IPS DF 19.7 (cell line): ENCODE measurements around the gene TNFAIP6.

Source experiments
- DNase-seq: peaks from one replicate; pipeline ENCODE4 v3.0.0-alpha.2; 2013; ENCODE audit warnings: low read depth, low spot score

Gene TNFAIP6

DNA sequence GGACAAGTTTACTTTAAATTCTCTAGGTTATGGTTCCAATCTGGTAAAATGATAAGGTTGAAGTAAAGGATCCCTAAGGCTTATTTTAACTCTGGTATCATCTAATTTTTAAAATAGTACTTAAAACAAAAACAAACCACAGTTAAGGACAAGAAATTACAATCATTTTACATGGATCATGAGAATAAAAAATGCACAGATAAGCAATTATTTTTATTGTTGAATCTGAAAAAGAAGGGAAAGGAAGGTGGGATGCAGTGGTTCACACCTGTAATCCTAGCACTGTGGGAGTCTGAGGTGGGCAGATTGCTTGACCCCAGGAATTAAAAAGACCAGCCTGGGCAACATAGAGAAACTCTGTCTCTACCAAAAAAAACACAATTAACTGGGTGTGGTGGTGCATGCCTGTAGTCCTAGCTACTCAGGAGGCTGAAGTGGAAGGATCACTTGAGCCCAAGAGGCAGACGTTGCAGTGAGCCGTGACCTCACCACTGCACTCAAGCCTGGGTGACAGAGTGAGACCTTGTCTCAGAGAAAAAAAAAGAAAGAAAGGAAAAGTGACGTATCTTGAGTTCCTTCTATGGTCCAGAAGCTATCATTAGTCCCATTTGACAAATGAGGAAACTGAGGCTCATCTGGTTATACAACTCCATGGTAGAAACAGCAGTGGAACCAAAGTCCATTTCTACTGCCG, 2.5 kb downstream of the TNFAIP6 start:
- no peak for DNase-seq

- DNase-seq: no peak
These were observed 4.4 kb downstream of the TNFAIP6 start for GRCh38 chr2:151361674-151362370.

DNA sequence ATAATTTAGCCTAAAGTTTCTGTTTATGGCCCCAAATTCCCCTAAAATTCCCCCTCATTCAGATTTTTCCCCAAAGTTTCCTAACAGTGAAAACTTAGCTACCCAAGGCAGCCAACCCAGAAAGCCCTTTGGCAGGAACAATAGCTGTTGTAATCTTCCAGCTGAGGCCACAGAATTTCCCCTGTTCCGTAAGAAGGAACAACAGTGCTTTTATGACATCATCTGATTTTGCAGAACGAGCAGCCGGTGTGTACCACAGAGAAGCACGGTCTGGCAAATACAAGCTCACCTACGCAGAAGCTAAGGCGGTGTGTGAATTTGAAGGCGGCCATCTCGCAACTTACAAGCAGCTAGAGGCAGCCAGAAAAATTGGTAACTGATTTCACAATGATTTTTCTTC, 6.3 kb downstream of the TNFAIP6 start:
- DNase-seq: no peak

DNA sequence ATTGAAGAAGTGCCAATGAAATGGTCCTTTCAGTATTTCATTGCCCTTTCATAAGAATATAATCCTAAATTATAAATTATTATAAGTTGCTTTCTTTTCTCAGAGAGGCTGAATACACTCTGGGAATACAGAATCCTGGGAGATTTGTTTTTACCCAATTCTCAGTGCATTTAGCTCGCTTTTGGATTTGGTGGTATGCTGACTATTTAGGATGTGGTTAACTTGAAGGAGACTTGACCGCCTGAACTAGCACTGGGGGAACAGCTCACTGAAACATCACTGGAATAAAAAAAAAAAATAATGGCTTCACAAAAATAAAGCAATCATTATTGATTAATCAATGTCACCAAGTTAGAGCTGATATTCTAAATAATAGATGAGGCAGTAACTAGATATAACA, 10.2 kb downstream of the TNFAIP6 start:
- no peak for DNase-seq

GRCh38 chr2:151374436-151374835, 17.0 kb downstream of the TNFAIP6 start:
- DNase-seq: no peak

DNA sequence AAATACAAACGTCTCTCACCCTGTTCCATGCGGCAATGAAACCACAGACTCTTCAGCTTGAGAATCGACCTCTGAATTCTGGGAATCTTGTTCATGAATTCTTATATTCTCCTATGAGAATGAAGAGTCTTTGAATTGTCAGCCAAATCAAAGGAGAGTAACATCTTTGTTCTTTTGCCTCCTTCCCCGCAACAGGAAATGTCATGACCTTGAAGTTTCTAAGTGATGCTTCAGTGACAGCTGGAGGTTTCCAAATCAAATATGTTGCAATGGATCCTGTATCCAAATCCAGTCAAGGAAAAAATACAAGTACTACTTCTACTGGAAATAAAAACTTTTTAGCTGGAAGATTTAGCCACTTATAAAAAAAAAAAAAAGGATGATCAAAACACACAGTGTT, 21.8 kb downstream of the TNFAIP6 start:
- no peak for DNase-seq

DNA sequence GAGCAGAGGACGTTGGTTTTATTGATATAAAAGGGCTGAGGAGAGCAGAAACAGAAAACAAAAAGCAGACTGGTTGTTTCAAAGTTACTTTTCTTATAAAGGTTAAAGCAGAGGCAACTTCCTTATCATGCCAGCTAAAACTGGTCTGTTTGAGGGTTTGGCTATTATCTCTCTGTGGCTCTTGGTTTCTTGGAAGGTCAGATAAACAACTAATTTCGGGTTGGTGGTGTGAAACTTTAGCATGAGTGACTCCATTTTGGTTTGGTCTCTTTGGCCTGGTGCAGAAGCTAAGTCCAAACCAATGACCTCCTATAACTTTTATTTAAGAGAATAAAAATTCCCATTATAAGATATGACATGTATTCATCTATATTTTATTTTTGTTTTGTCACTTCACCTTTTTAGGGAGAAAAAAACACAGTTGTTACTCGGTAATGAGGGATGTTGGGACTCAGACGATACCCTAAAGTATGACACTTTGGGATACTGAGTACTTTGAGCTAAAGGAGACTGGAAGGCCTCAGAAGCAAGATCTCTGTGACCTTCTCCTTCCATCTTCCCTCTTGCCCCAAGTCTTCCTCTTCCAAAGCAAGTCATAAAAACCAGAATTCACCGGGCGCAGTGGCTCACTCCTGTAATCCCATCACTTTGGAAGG, 23.3 kb downstream of the TNFAIP6 start:
- no peak for DNase-seq

DNA sequence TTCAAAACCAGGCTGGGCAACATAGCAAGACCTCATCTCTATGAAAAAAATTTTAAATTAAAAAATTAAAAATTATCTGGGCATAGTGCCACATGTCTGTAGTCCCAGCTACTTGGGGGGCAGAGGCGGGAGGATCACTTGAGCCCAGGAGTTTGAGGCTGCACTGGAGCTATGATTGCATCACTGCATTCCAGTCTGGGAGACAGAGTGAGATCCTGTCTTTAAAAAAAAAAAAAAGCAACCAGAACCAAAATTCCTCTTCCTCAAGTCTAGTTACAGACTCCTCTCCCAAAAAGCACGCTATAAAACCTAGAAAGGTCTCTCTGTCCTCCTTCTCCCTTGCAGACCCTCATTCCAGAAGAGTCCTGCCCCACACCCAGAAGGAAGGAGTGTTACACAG, 23.9 kb downstream of the TNFAIP6 start:
- no peak for DNase-seq

DNA sequence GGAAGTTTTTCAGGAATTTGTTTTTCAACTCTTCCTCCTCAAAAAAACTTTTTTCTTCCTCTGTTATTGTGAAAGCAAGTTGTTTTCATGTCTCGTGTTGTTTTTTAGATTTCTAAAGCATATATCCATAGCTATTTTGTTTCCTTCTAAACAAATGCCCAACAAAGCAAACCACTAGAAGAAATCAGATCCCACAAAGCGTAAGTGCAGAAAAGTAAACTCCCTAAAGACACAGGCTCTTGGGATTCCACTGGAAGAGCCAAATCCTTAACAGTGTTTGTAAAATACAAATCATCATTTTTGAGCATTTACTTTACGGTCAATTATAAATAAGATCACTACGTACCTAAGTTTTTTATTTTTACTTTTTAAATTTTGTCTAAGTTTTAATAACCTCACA, 30.6 kb downstream of the TNFAIP6 start:
- DNase-seq: no peak

DNA sequence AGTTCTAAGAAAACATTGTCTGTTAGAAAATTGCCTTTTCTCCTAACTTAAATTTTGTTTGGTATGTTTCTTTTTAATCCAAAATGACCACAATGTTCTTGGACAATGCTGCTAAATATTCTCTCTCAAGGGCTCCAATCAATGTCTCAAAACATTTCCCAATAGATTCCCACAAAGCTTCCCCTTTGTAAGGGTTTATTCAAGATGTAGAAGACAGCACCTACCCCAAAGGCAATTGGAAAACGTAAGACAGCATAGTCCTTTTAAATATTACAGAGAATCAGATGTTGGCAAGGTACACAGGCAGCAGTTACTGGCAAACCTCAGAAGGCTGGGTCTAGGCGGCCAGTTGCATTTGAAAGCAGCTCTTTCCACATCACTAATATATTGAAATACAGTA, 34.0 kb downstream of the TNFAIP6 start:
- DNase-seq: no peak

GRCh38 chr2:151394509-151394908, 37.1 kb downstream of the TNFAIP6 start:
- DNase-seq: no peak

GRCh38 chr2:151395509-151396374, 38.4 kb downstream of the TNFAIP6 start:
- no peak for DNase-seq

GRCh38 chr2:151399981-151400380, 42.6 kb downstream of the TNFAIP6 start:
- DNase-seq: no peak

DNA sequence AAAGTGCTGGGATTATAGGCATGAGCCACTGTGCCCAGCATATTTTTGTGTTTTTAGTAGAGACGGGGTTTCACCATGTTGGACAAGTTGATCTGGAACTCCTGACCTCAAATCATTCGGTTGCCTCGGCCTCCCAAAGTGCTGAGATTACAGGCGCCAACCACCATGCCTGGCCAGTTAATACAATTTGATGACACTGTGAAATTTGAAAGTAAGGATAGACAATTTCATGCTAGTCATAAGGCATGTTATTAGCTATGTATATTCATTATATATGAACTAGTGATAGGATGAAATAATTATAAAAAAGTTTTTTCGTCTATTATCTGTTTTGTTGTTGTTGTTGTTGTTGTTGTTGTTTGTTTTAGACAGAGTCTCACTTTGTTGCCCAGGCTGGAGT, 43.8 kb downstream of the TNFAIP6 start:
- no peak for DNase-seq

GRCh38 chr2:151403914-151404313, 46.5 kb downstream of the TNFAIP6 start:
- no peak for DNase-seq

DNA sequence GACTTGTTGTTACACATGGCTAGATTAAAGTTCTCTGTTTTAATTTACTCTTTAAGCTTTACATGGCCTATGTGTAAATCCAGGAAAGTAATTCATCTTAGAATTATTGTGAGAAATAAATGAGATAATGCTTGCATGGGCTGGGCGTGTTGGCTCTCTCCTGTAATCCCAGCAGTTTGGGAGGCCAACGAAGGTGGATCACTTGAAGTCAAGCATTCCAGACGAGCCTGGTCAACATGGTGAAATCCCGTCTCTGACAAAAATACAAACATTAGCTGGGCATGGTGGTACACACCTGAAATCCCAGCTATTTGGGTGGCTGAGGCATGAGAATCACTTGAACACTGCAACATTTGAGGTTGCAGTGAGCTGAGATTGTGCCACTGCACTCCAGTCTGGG, 48.0 kb downstream of the TNFAIP6 start:
- no peak for DNase-seq

GRCh38 chr2:151407281-151407680, 49.9 kb downstream of the TNFAIP6 start:
- DNase-seq: no peak

DNA sequence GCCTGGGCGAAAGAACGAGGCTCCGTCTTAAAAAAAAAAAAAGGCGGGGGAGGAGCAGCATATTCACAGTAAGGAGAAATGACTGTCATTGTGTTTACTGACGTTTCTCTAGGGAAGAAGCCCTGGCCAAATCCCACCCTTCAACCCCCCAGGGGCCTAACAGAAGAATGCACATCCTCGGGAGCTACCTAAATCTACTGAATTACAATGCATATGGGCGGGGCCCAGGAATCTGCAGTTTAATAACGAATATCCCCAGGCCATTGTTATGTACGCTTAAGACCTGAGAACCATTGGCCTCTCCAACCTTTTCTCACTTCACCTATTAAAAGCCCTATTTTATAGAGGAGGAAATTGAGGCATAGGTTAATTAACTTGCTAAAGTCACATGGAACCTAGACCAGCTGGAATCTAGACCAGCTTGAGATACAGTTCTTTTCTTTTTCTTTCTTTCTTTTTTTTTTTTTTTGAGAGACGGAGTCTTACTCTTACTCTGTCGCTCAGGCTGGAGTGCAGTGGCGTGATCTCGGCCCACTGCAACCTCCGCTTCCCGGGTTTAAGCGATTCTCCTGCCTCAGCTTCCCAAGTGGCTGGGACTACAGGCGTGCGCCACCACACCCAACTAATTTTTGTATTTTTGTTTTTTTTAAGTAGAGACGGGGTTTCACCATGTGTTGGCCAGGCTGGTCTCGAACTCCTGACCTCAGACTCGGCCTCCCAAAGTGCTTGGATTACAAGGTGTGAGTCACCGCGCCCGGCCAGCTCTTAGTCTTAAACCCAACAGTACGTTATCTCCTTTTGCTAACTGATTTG, 51.6 kb downstream of the TNFAIP6 start:
- DNase-seq: peak; percentile 77

DNA sequence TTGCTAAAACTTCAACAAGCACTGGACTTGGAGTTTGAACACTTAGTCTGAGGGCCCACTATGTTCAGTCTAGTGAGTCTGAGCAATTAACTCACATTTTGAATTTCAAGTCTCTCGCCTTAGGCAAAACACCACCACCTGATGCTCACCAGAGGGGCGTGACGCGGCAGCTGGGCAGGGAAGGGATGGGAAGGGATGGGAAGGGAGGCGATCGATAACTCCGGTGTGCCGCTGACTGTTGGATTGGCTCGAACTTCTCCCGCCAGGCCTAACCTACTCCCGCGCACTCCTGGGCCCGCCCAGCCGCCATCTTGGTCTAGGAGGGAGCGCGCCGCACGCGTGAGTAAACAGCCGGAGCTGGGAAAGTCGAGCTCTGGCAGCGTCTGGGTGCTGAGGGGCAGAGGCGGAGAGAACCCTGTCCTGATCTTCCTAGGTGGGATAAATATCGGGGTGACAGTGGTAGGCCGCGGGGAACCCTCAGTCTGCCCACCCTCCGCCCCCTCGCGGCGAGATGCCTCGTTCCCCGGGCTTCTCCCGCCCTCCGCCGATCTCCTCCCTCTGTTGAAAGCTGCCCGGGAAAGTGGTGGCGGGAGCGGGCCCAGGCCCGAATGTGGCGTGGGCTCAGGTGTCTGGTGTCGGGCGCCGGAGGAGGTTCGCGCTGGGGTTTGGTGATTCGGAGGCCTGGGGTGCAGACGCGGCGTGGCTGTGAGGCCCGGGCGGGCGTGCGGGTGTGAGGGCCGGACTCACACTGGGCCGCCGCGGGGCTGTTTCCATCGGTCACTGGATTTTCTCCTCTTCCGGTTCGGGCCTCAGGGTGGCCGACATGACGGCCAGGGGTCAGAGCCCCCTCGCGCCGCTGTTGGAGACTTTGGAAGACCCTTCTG, 52.5 kb downstream of the TNFAIP6 start, which contains the start of gene RIF1:
Gene RIF1 (plus strand): TSS at position 302 of the 884 bp plus-strand sequence. CDS start 522 bp downstream, at position 824.
- peak; percentile 93 for DNase-seq

DNA sequence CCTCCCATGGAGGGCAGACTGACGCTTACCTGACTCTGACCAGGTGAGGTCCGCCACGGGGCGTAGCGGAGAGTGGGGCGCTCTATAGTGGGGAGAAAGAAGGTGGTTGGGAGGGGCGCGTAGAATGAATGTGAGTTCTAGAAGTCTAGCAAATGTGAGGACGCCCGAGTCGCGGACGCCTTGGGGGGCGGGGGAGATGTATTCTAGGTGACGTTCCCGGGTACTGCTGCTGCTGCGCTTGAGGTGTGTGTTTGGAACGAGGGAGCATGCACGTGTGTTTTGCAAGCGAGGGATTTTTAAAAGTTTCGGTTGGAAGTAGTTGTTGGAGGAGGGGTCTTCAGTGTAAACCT, 53.1 kb downstream of the TNFAIP6 start:
- DNase-seq: no peak
